Sciatic nerve (tissue), 2 donors: ENCODE results near the gene WNT8A. TPM values are rescaled to one million over a fixed set of nuclear protein-coding genes. Genes with fewer than 3 reads are reported as not detected.

Experiments
- ATAC-seq: fragments of 200-7000 bp; cut with Tn5 transposase; one replicate; pipeline ENCODE4 v1.9.1; 2020; ENCODE audit warnings: mild to moderate bottlenecking, moderate library complexity
- DNase-seq: peaks from one replicate; pipeline ENCODE4 v3.0.0-alpha.2; 2020; ENCODE audit warnings: low spot score
- intact Hi-C: fragments of 100-400 bp; cut with DNase I; formaldehyde crosslinking; loops from one replicate; pipeline ENCODE4 v1.14.2; 2022
- total RNA-seq: library from RNA; stranded (reverse); fragmentation: NEBNext Ultra II Directional; extraction: Animal tissue kit (Norgen Biotek cat#: 25700); gene quantifications from one replicate; pipeline ENCODE4 v1.2.1, GENCODE V29; 2021
- donor health status: DM: no; HTN: no; CAD: no.
- donor health status: DM: no; HTN: no; CAD: no.

WNT8A gene
- total RNA-seq, 1 donor from 2014 or later, result not detected

- DNase-seq (no peak), ATAC-seq (no peak)
- intact Hi-C loops, result no loop called here
Observed at GRCh38 chr5:138078006-138078643, 5.7 kb upstream of the WNT8A start.

- ATAC-seq (no peak), DNase-seq (no peak)
- intact Hi-C loops, result loop anchor here (10.0 kb wide), 1 partner anchor 53 kb away; the partner anchor contains the start of gene NME5
Observed at GRCh38 chr5:138082033-138082432, 1.8 kb upstream of the WNT8A start.

GRCh38 chr5:138091685-138092084 is 7.9 kb downstream of the WNT8A start:
- intact Hi-C loops, result no loop called here
- ATAC-seq (no peak), DNase-seq (no peak)

GRCh38 chr5:138092301-138092700 is 8.5 kb downstream of the WNT8A start:
- DNase-seq, result no peak
- ATAC-seq, result no peak
- intact Hi-C loops, result no loop called here

- DNase-seq, result no peak
- intact Hi-C loops, result no loop called here
- ATAC-seq, result no peak
Observed at GRCh38 chr5:138093036-138093435, 9.2 kb downstream of the WNT8A start.

GRCh38 chr5:138095100-138095907 is 11.5 kb downstream of the WNT8A start:
- no peak for ATAC-seq
- no peak for DNase-seq
- intact Hi-C loops, result no loop called here

GRCh38 chr5:138096363-138096762 is 12.5 kb downstream of the WNT8A start:
- ATAC-seq, result no peak
- intact Hi-C loops, result no loop called here
- DNase-seq, result no peak

GRCh38 chr5:138096997-138097828 is 13.4 kb downstream of the WNT8A start:
- DNase-seq, result no peak
- intact Hi-C loops, result no loop called here
- no peak for ATAC-seq

- intact Hi-C loops, result no loop called here
- DNase-seq (no peak), ATAC-seq (no peak)
Observed at GRCh38 chr5:138102454-138103318, 18.9 kb downstream of the WNT8A start.

- intact Hi-C loops, result no loop called here
- no peak for DNase-seq
- no peak for ATAC-seq
Observed at GRCh38 chr5:138103319-138103637, 19.4 kb downstream of the WNT8A start.

- ATAC-seq, result no peak
- no peak for DNase-seq
- intact Hi-C loops, result no loop called here
Observed at GRCh38 chr5:138105709-138106108, 21.9 kb downstream of the WNT8A start.

- intact Hi-C loops, result no loop called here
- DNase-seq, result no peak
- ATAC-seq, result no peak
Observed at GRCh38 chr5:138107213-138107612, 23.4 kb downstream of the WNT8A start.

- no peak for ATAC-seq
- no peak for DNase-seq
- intact Hi-C loops, result no loop called here
Observed at GRCh38 chr5:138109463-138110265, 25.8 kb downstream of the WNT8A start.

GRCh38 chr5:138110266-138110963 is 26.6 kb downstream of the WNT8A start:
- intact Hi-C loops, result no loop called here
- ATAC-seq, result no peak
- no peak for DNase-seq

- DNase-seq (no peak), ATAC-seq (no peak)
- intact Hi-C loops, result no loop called here
Observed at GRCh38 chr5:138111181-138111580, 27.3 kb downstream of the WNT8A start.

- ATAC-seq, result no peak
- intact Hi-C loops, result no loop called here
- DNase-seq, result no peak
Observed at GRCh38 chr5:138111937-138112336, 28.1 kb downstream of the WNT8A start.

- ATAC-seq, result no peak
- intact Hi-C loops, result no loop called here
- DNase-seq, result no peak
Observed at GRCh38 chr5:138115254-138115653, 31.4 kb downstream of the WNT8A start.

GRCh38 chr5:138128334-138128733 is 44.5 kb downstream of the WNT8A start:
- intact Hi-C loops, result no loop called here
- ATAC-seq (no peak), DNase-seq (no peak)
